ENCODE data around the gene ERN2. TPM values are rescaled to one million over a fixed set of nuclear protein-coding genes. Genes with fewer than 3 reads are reported as not detected.

Gene ERN2
- total and polyA plus RNA-seq, 9 of the 15 experiments (the other 6 are each of a cell fraction or from before 2014, with no cell fraction given): 0.07 to 1.5 (median 0.51) TPM; not detected in 3

GRCh38 chr16:23673971-23674614, 38.9 kb downstream of the ERN2 start:
- intact Hi-C loops (cut with micrococcal nuclease): no loop called here
- FAIRE-seq (no peak), ATAC-seq (no peak), DNase-seq (ENCODE audit: extremely low read depth in 1 of 4, low spot score in 3 of 4) (no peak)
- ChIA-PET POLR2A (interaction anchor here (0.7 to 1.5 kb wide), 3 partner anchors 10 to 33 kb away, joined by 3 to 5 read pairs (median 3); partner anchors contain the start of genes DCTN5 and PALB2), CTCF (ENCODE audit: low intra/inter-chr PET ratio) (no interaction called here)
- Histone ChIP-seq H2AFZ (ENCODE audit: low read depth, low read length) (no peak overlapping the region), H3K9ac (ENCODE audit: insufficient read depth in 1 of 2, low read depth in 2 of 2, low read length in 2 of 2) (no peak overlapping the region), H3K79me2 (ENCODE audit: control insufficient read depth, insufficient read depth, low read length) (peaks cover 11% of the 10 kb centered on the region), H3K9me3 (replicated peaks; ENCODE audit: control insufficient read depth, insufficient read depth, low read depth, low read length) (no peaks in the 10 kb centered on the region), H3K27ac (ENCODE audit: extremely low read depth, low read depth, low read length) (no peak overlapping the region), H3K4me1 (replicated peaks in 1 of 2; ENCODE audit: control insufficient read depth in 2 of 2, insufficient read depth in 2 of 2, low read length in 2 of 2) (peaks cover 4 to 14% of the 10 kb centered on the region in 2 experiments; a peak in 4 of 5 replicates), H3K36me3 (ENCODE audit: control insufficient read depth, insufficient read depth, low read length) (peaks cover 47% of the 10 kb centered on the region), H3K9me1 (ENCODE audit: control insufficient read depth, insufficient read depth, low read length) (no peaks in the 10 kb centered on the region), H3K4me3 (no peak overlapping the region), H4K20me1 (replicated peaks; ENCODE audit: control insufficient read depth, insufficient read depth, low read length) (no peaks in the 10 kb centered on the region; the same call in 1 of the 2 replicates), H3K4me2 (ENCODE audit: insufficient read depth, low read length) (no peak overlapping the region), H3K27me3 (ENCODE audit: control insufficient read depth in 2 of 2, insufficient read depth in 2 of 2, low read length in 2 of 2) (no peaks in the 10 kb centered on the region)
- in situ Hi-C loops (cut with MboI): no loop called here
- WGBS (ENCODE audit: insufficient coverage, low coverage, missing lambda C conversion rate): 76% methylated on average over 8 of the region's 8 CpGs
- no TSS peak for BruUV-seq (replicated peaks)
- no peak for TF ChIP-seq FOXO4 (CRISPR knock-in tag; IDR thresholded peaks at IDR 0.05)
- no peak for TF ChIP-seq SMARCA4 (IDR thresholded peaks at IDR 0.05)
- no peak for TF ChIP-seq ATF6 (CRISPR knock-in tag; IDR thresholded peaks at IDR 0.05)
- TF ChIP-seq TEAD2 (tag; IDR thresholded peaks at IDR 0.05): no peak
- TF ChIP-seq CREB1 (IDR thresholded peaks at IDR 0.05): no peak
- no peak for TF ChIP-seq CREB1 (CRISPR knock-in tag; IDR thresholded peaks at IDR 0.05)
- TF ChIP-seq RBFOX2 (IDR thresholded peaks at IDR 0.05; ENCODE audit: low read depth, low read length): no peak
- TF ChIP-seq EZH2 (IDR thresholded peaks at IDR 0.05; ENCODE audit: borderline replicate concordance, low read depth, low read length): no peak
- no peak for TF ChIP-seq ZNF280B (CRISPR knock-in tag; IDR thresholded peaks at IDR 0.05)
- TF ChIP-seq NFE2 (IDR thresholded peaks at IDR 0.05; ENCODE audit: low read depth): no peak
- no peak for TF ChIP-seq ZNF609 (CRISPR knock-in tag; IDR thresholded peaks at IDR 0.05; ENCODE audit: borderline replicate concordance)
